Heart left ventricle (tissue), 13 donors: ENCODE data around the gene POLD2.

Experiments
- CTCF ChIP-seq, 12 donors: fragments of 200-600 bp; sonication (generic) in 4 of 12; IDR thresholded peaks; one replicate each; pipeline versions ENCODE4 v1.5.0 to v1.8.0; 2018 to 2022; ENCODE audit warnings: antibody characterized with exemption in 12 of 12, mild to moderate bottlenecking in 5 of 12
- POLR2A ChIP-seq, 2 donors: fragments of 450-650 bp; IDR thresholded peaks; one replicate each; pipeline ENCODE4 v1.6.1; 2017; ENCODE audit warnings: antibody characterized with exemption in 2 of 2, mild to moderate bottlenecking in 2 of 2, moderate library complexity in 2 of 2
- donor health status: ischemic (EF 13 %, LVEDD 7.1; RV severe dilation, severe dysfunction).
- donor health status: DM: no; HTN: yes; CAD: no.
- donor health status: DM: no; HTN: no; CAD: no.
- donor health status: ischemic (EF 25% LVEDD 6.9; RV normal size, moderate dysfunction).
- donor health status: ischemic (EF 25% LVEDD 5.7; RV mildly dilated, moderate dysfunction).
- donor health status: ischemic (EF 35%, LVEDD 5.7; RV mildly dilated, moderate dysfunction).
- donor health status: nonischemic (EF 11% LVEDD 7.7; RV severe dilation, severe dysfunction).
- donor health status: DM: yes; HTN: yes; CAD: no.
- donor health status: PGD.
- donor health status: ischemic (EF 29% LVEDD 5.4; RV normal size, mild dysfunction).
- donor health status: nonischemic (EF 23%, LVEDD 6.1; RV moderate dilation, normal function).

DNA sequence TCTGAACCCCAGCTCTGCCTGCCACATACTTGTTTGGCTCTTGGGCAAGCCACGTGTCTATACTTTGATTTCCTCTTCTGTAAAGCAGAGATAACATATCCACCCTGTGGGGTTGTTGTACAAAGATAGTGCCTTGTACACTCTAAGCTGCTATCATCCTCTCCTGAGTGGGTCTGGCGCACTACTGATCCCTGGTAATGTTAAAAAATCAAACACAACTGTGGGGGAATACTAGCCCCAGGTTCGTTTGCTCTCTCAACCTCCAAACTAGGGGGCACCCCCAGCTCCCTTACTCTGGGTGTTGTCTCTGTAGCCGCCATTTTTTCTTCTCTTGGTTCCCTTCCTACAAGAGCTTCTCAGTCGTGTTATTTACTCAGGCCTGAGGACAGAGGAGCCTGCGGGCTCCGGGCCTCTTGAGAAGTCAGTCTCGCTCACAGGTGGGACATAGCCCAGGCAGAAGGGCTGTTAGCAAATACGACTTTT, 42.0 kb downstream of the POLD2 start:
- no peak for TF ChIP-seq CTCF (IDR thresholded peaks at IDR 0.05)
- TF ChIP-seq POLR2A (IDR thresholded peaks at IDR 0.05) = no peak
